Measurements from ENCODE around the gene POLA2.

Gene POLA2

GRCh38 chr11:65291613-65292012 lies 29.9 kb downstream of the POLA2 start:
- no peak overlapping the region for H3K4me3 ChIP-seq (ENCODE audit: low read depth, low read length)
- TF ChIP-seq CTCF (IDR thresholded peaks at IDR 0.05; ENCODE audit: low read depth, low read length) (no peak), POLR2A (IDR thresholded peaks at IDR 0.05; ENCODE audit: extremely low read depth, insufficient read length) (no peak), MAX (IDR thresholded peaks at IDR 0.05; ENCODE audit: low read depth, low read length) (no peak), MYC (IDR thresholded peaks at IDR 0.05; ENCODE audit: low read depth, low read length) (no peak)
- no peak for DNase-seq (ENCODE audit: low read depth)

- no peak for TF ChIP-seq CTCF (IDR thresholded peaks at IDR 0.05; ENCODE audit: low read depth, low read length)
- TF ChIP-seq POLR2A (IDR thresholded peaks at IDR 0.05; ENCODE audit: extremely low read depth, insufficient read length): no peak
- TF ChIP-seq MAX (IDR thresholded peaks at IDR 0.05; ENCODE audit: low read depth, low read length): no peak
- no peak for TF ChIP-seq MYC (IDR thresholded peaks at IDR 0.05; ENCODE audit: low read depth, low read length)
- no peak overlapping the region for H3K4me3 ChIP-seq (ENCODE audit: low read depth, low read length)
- no peak for DNase-seq (ENCODE audit: low read depth)
Observed at GRCh38 chr11:65292890-65293289, 31.1 kb downstream of the POLA2 start.

- TF ChIP-seq POLR2A (IDR thresholded peaks at IDR 0.05; ENCODE audit: extremely low read depth, insufficient read length) (no peak), MAX (IDR thresholded peaks at IDR 0.05; ENCODE audit: low read depth, low read length) (no peak), MYC (IDR thresholded peaks at IDR 0.05; ENCODE audit: low read depth, low read length) (no peak), CTCF (IDR thresholded peaks at IDR 0.05; ENCODE audit: low read depth, low read length) (no peak)
- H3K4me3 ChIP-seq (ENCODE audit: low read depth, low read length): no peak overlapping the region
- DNase-seq (ENCODE audit: low read depth): no peak
Observed at GRCh38 chr11:65293909-65294381, 32.2 kb downstream of the POLA2 start.

- TF ChIP-seq CTCF (IDR thresholded peaks at IDR 0.05; ENCODE audit: low read depth, low read length): no peak
- no peak for TF ChIP-seq MYC (IDR thresholded peaks at IDR 0.05; ENCODE audit: low read depth, low read length)
- TF ChIP-seq POLR2A (IDR thresholded peaks at IDR 0.05; ENCODE audit: extremely low read depth, insufficient read length): no peak
- TF ChIP-seq MAX (IDR thresholded peaks at IDR 0.05; ENCODE audit: low read depth, low read length): no peak
- no peak for DNase-seq (ENCODE audit: low read depth)
- no peak overlapping the region for H3K4me3 ChIP-seq (ENCODE audit: low read depth, low read length)
Observed at GRCh38 chr11:65295001-65295400, 33.2 kb downstream of the POLA2 start.

GRCh38 chr11:65295571-65296341 lies 34.0 kb downstream of the POLA2 start:
- no peak for TF ChIP-seq MAX (IDR thresholded peaks at IDR 0.05; ENCODE audit: low read depth, low read length)
- TF ChIP-seq CTCF (IDR thresholded peaks at IDR 0.05; ENCODE audit: low read depth, low read length): no peak
- no peak for TF ChIP-seq MYC (IDR thresholded peaks at IDR 0.05; ENCODE audit: low read depth, low read length)
- no peak for TF ChIP-seq POLR2A (IDR thresholded peaks at IDR 0.05; ENCODE audit: extremely low read depth, insufficient read length)
- H3K4me3 ChIP-seq (ENCODE audit: low read depth, low read length): no peak overlapping the region
- no peak for DNase-seq (ENCODE audit: low read depth)
